Measurements from ENCODE around the gene NXNL1. TPM values are rescaled to one million over a fixed set of nuclear protein-coding genes. Genes with fewer than 3 reads are reported as not detected.

Gene NXNL1
- total and polyA plus RNA-seq, 2 of the 13 experiments (the other 11 are each of a cell fraction or from before 2014, with no cell fraction given) = not detected

GRCh38 chr19:17490411-17490810 lies 29.7 kb upstream of the NXNL1 start:
- FAIRE-seq (no peak), ATAC-seq (no peak), DNase-seq (ENCODE audit: low spot score) (no peak)
- Histone ChIP-seq H3K36me3 (replicated peaks in 1 of 2; ENCODE audit: control insufficient read depth in 1 of 2, insufficient read depth in 2 of 2, low read length in 2 of 2) (peaks cover 1 to 4% of the 10 kb centered on the region in 2 experiments; a peak in 1 of 5 replicates), H2AFZ (ENCODE audit: low read length) (no peak overlapping the region), H3K79me2 (ENCODE audit: insufficient read depth, low read length) (no peaks in the 10 kb centered on the region), H3K27me3 (ENCODE audit: control insufficient read depth in 1 of 2, insufficient read depth in 2 of 2, low read length in 2 of 2) (no peaks in the 10 kb centered on the region), H4K20me1 (ENCODE audit: insufficient read depth, low read length) (0 out of 2 replicates have a peak, but pooled peaks cover 4% of the 10 kb centered on the region), H3K27ac (ENCODE audit: extremely low read length, insufficient read depth, low read length) (no peak overlapping the region), H3K4me3 (replicated peaks in 1 of 3; ENCODE audit: insufficient read depth in 1 of 3, low read depth in 2 of 3, low read length in 3 of 3) (no peak overlapping the region), H3K4me1 (ENCODE audit: insufficient read depth, low read length) (peaks cover 15% of the 10 kb centered on the region), H3K9ac (ENCODE audit: insufficient read depth, low read depth, low read length) (no peak overlapping the region), H3K9me3 (ENCODE audit: low read length) (no peaks in the 10 kb centered on the region), H3K4me2 (ENCODE audit: low read depth, low read length) (no peak overlapping the region)
- intact Hi-C loops (cut with micrococcal nuclease; ENCODE audit: unreplicated experiment) (no loop called here), in situ Hi-C loops (cut with HindIII; ENCODE audit: extremely low pct_ligation_motif_present, low pct_unique_long_range_greater_than_20kb) (no loop called here)
- BruUV-seq (replicated peaks) = no TSS peak
- ChIA-PET CTCF (ENCODE audit: low intra/inter-chr PET ratio, low total read pairs) (no interaction called here), POLR2A (no interaction called here)
- WGBS (ENCODE audit: low lambda C conversion rate) = 94% methylated on average over 4 of the region's 4 CpGs
- TF ChIP-seq NR3C1 (CRISPR knock-in tag; IDR thresholded peaks at IDR 0.05) = no peak
- no peak for TF ChIP-seq ZNF577 (CRISPR knock-in tag; IDR thresholded peaks at IDR 0.05; ENCODE audit: borderline replicate concordance, low read depth)
- TF ChIP-seq SCMH1 (CRISPR knock-in tag; IDR thresholded peaks at IDR 0.05; ENCODE audit: borderline replicate concordance) = no peak
- no peak for TF ChIP-seq GZF1 (CRISPR knock-in tag; IDR thresholded peaks at IDR 0.05)
- TF ChIP-seq JDP2 (CRISPR knock-in tag; IDR thresholded peaks at IDR 0.05; ENCODE audit: borderline replicate concordance) = no peak
- no peak for TF ChIP-seq MNT (IDR thresholded peaks at IDR 0.05)
- no peak for TF ChIP-seq ZNF282 (IDR thresholded peaks at IDR 0.05; ENCODE audit: partially characterized antibody)
- TF ChIP-seq ZNF496 (CRISPR knock-in tag; IDR thresholded peaks at IDR 0.05; ENCODE audit: insufficient replicate concordance) = no peak
- no peak for TF ChIP-seq THRA (CRISPR knock-in tag; IDR thresholded peaks at IDR 0.05; ENCODE audit: borderline replicate concordance)
- no peak for TF ChIP-seq SRSF4 (IDR thresholded peaks at IDR 0.05; ENCODE audit: low read depth, low read length, poor library complexity, severe bottlenecking)
- TF ChIP-seq ZHX2 (IDR thresholded peaks at IDR 0.05; ENCODE audit: low read depth) = no peak
- no peak for TF ChIP-seq ZHX2 (CRISPR knock-in tag; IDR thresholded peaks at IDR 0.05; ENCODE audit: borderline replicate concordance)
- no peak for TF ChIP-seq NFATC3 (CRISPR knock-in tag; IDR thresholded peaks at IDR 0.05)

All from HepG2 (cell line).